Measurements from ENCODE around the gene KIFC3.
"Not testable (repeated sequence)": the region's sequence is repeated elsewhere in the genome, so short reads cannot be mapped to it uniquely, and the experiment has no call there.

KIFC3 gene

GRCh38 chr16:57752581-57753447 lies 49.5 kb downstream of the KIFC3 start:
- DNase-seq, result no peak

DNA sequence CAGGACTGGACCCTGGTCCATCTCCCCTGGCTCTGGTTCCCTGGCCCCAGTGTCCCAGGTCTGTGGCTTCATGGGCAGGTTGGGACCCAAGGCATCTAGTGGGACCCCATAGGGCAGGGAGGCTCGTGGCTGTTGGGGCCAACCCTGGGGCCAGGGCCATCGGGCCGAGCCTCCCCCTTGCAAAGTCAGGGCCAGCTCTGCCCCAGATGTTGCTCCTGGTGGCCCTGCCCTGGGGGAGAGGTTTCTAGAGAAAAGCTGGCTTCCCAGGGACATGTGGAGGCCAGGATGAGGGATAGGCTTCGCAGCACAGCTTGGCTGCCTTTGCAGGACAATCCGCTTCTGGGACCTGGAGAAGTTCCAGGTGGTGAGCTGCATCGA lies 50.1 kb downstream of the KIFC3 start:
- DNase-seq, result no peak

DNA sequence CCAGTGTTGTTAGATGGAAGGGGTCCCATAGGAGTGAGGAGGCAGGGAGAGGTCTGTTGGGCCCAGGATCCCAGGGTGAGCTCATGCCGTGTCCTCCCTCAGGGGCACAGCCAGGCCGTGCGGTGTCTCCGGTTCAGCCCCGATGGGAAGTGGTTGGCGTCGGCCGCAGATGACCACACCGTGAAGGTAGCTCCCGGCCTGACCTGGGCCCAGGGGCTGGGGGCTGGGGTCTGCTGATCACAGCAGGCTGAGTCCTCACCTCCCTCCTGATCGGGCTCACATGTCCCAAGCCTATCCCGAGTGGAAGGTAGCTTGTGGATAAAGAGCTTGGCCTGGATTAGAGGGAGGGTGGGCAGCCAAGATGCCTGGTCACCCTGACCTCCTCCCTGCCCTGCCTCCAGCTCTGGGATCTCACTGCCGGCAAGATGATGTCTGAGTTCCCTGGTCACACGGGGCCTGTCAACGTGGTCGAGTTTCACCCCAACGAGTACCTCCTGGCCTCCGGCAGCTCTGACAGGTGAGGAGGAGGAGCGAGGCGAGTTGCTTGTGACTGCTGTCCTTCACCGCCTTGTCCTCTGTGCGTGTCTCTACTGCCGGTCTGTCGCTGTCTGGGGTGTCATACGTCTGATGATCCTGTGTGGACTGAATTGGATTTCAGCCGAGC lies 50.6 kb downstream of the KIFC3 start:
- no peak for DNase-seq

- no peak for DNase-seq
Observed at GRCh38 chr16:57750796-57751538, 51.3 kb downstream of the KIFC3 start.

- DNase-seq, result no peak
Observed at GRCh38 chr16:57749856-57750452, 52.3 kb downstream of the KIFC3 start.

- DNase-seq, result no peak
Observed at GRCh38 chr16:57749101-57749692, 53.1 kb downstream of the KIFC3 start.

GRCh38 chr16:57748596-57748995 lies 53.7 kb downstream of the KIFC3 start:
- DNase-seq, result no peak

DNA sequence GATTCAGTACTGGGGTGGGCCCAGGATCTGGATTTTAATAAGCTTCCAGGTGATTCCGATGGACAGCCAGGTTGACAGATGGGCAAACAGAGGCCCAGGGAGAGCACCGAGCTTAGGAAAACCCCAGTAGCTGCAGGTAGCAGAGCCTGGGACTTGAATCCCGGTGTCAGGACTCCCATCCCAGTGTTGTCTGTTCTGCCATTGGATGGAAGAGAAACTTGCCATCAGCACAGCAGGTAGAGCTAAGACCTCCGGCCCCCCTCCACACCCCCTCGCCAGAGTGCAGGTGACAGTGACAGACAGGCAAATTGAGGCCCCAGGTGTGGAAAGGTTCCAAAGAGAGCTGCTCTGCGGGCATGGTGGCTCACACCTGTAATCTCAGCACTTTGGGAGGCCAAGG lies 54.3 kb downstream of the KIFC3 start:
- no peak for DNase-seq

- DNase-seq, result no peak
Observed at GRCh38 chr16:57747496-57747895, 54.8 kb downstream of the KIFC3 start.

DNA sequence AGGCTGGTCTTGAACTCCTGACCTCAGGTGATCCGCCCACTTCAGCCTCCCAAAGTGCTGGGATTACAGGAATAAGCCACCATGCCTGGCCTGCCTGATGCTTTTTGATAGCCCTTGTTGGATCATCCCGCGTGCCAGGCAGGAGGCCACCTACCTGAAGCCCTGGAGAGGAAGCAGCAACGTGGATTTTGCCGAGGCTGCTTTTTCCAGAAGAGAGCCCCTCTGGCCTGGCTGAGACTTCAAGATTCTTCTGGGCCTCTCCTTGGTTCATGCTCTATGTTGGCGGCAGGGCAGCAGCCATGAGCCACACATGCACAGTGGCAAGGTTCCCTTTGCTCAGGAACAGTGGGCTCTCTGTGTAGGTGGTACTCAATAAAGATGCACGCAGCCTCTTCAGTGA lies 55.2 kb downstream of the KIFC3 start:
- DNase-seq, result no peak

GRCh38 chr16:57746316-57746715 lies 56.0 kb downstream of the KIFC3 start:
- not testable (repeated sequence) for DNase-seq

DNA sequence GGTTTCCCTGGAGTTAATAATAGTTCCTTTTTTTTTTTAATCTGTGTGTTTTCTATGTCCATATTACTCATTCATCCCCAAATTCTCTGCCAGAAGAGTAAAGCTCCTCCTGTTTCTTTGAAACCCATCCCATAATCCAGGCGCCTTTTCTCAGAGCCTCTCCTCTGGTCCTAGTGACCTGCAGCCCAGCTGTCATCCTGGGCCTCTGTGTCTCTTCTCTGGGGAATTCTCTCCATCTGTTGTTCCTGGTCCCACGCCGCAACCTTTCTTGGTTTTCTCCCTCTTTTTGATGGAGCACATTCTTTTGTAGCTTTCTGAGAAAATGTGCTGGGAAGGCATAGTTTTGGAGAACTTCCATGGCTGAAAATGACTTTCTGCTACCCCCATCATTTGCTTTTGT lies 56.5 kb downstream of the KIFC3 start:
- DNase-seq, result no peak

- DNase-seq, result no peak
Observed at GRCh38 chr16:57744642-57744903, 57.7 kb downstream of the KIFC3 start.

- no peak for DNase-seq
Observed at GRCh38 chr16:57743886-57744641, 58.2 kb downstream of the KIFC3 start.

GRCh38 chr16:57743458-57743857 lies 58.8 kb downstream of the KIFC3 start:
- no peak for DNase-seq

DNA sequence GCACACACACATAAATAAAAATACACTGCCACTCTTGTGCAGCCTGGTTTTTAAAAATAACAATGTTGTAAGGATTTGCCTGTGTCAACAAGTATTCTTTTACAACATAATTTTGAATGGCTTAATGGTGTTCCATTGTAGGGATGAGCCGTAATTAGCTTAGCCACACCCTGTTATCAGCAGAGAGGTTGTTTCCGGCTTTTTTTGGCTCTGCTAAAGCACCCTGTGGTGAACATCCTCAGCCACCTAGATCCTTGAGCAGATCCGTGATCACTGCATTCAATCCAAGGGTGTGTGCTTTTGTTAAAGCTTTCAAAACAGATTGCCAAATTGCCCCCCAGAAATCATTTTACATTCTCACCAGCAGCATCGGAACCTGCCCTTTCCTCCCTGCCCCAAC lies 59.7 kb downstream of the KIFC3 start:
- no peak for DNase-seq

- DNase-seq, result no peak
Observed at GRCh38 chr16:57741660-57742191, 60.6 kb downstream of the KIFC3 start.

DNA sequence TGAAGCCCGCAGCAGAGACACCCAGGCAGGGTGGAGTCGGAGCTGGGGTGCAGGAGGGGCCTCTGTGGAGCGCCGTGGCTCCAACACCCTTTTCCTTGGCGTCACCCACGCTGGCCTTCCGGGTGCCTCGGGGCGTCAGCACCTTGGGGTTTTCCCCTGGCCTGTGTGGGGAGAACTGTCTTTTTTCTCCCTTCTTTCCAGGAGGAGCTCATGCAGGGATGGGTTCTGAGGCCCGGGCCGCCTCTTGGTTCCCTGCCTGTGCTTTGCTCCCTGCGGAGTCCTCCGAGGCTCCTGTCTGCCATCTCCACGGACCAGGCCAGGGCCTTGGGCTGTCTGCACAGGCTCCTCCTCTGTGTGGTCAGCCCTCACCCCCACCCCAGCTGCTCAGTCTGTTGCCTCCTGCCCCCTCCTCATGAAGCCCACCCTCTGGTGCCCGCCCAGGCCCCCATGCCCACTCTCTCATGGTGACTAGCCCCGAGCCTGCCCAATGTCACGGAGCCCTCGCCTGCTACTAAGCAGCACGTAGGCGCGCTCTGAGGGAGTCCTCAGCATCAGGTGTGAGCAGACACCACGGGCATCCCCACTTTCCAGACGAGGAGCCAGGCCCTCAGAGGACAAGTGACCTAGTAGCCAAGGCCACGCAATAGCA lies 61.7 kb downstream of the KIFC3 start:
- DNase-seq, result no peak

DNA sequence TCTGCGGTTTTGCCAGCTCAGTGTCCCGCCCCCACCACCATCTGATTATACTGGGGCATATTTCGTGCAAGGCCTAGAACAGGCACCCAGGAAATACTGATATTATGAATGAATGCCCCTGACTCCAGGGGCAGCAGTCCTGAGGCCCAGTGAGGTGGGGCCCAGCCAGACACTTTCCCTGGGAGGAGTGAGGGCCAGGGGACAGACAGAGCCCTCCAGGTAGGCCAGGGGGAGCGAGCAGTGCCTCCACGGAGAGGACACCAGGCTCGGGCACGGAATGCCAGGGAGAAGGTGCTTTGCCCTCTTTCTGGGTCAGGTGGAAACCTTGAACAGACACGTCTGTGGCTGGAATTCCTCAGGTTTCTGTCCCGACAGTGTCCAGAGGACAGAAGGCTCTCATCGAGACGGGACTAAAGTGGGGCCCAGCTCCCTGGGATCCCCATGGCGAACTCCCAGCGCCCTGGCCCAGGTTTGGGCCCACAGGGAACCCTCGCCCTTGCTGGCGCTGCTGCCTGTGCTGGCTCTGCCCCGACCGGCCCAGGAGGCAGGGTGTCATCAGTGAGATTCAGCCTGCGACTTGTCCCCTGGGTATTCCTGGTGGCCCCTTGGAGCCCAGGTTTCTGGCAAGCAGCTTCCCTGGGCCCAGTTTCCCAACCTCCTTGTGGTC lies 62.4 kb downstream of the KIFC3 start:
- no peak for DNase-seq

GRCh38 chr16:57738844-57739243 lies 63.4 kb downstream of the KIFC3 start:
- DNase-seq, result no peak
